ENCODE measurements around the gene THRB.

DNA sequence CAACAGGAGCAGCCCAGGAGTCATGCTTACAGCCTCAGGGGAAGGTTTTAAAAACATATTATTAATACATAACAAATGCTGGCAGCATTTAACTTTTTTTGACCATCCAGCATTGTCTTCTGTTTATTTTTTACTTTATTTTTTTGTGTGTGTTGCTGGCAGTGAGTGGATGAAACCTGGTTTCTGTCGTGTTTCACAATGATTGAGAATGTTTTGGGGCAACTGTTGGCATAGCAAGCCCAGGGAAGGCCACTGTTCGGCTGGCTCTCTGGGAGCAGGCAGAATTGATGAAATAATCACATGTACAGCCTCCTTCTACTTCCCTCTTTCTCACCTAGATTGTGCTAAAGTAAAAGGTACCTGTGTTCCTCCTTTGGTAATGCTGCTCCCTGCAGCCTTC is 359.4 kb downstream of the THRB start:
- TF ChIP-seq JUND (IDR thresholded peaks at IDR 0.05; ENCODE audit: borderline replicate concordance, low read depth, low read length) = no peak
- TF ChIP-seq JUND (tag; IDR thresholded peaks at IDR 0.05; ENCODE audit: borderline replicate concordance, low read depth, low read length) = no peak
- no peak for TF ChIP-seq HDAC2 (IDR thresholded peaks at IDR 0.05)
- no peak for TF ChIP-seq POLR2A (conservative IDR thresholded peaks at IDR 0.05)
- TF ChIP-seq, protein P1, sequence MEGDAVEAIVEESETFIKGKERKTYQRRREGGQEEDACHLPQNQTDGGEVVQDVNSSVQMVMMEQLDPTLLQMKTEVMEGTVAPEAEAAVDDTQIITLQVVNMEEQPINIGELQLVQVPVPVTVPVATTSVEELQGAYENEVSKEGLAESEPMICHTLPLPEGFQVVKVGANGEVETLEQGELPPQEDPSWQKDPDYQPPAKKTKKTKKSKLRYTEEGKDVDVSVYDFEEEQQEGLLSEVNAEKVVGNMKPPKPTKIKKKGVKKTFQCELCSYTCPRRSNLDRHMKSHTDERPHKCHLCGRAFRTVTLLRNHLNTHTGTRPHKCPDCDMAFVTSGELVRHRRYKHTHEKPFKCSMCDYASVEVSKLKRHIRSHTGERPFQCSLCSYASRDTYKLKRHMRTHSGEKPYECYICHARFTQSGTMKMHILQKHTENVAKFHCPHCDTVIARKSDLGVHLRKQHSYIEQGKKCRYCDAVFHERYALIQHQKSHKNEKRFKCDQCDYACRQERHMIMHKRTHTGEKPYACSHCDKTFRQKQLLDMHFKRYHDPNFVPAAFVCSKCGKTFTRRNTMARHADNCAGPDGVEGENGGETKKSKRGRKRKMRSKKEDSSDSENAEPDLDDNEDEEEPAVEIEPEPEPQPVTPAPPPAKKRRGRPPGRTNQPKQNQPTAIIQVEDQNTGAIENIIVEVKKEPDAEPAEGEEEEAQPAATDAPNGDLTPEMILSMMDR (IDR thresholded peaks at IDR 0.05 in 2 of 3, conservative IDR thresholded peaks at IDR 0.05 in 1 of 3; ENCODE audit: insufficient read depth in 2 of 3, low read depth in 1 of 3, low read length in 3 of 3) = no peak
- no peak for TF ChIP-seq NCOA2 (IDR thresholded peaks at IDR 0.05; ENCODE audit: partially characterized antibody in 2 of 2)
- no peak for TF ChIP-seq TEAD4 (IDR thresholded peaks at IDR 0.05; ENCODE audit: low read length)
- no peak for TF ChIP-seq TEAD4 (CRISPR knock-in tag; IDR thresholded peaks at IDR 0.05; ENCODE audit: borderline replicate concordance)
- TF ChIP-seq, protein P2, sequence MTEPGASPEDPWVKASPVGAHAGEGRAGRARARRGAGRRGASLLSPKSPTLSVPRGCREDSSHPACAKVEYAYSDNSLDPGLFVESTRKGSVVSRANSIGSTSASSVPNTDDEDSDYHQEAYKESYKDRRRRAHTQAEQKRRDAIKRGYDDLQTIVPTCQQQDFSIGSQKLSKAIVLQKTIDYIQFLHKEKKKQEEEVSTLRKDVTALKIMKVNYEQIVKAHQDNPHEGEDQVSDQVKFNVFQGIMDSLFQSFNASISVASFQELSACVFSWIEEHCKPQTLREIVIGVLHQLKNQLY (CRISPR knock-in tag; conservative IDR thresholded peaks at IDR 0.05) = no peak
- TF ChIP-seq ZNF232 (CRISPR knock-in tag; IDR thresholded peaks at IDR 0.05) = no peak
- TF ChIP-seq NR2C1 (IDR thresholded peaks at IDR 0.05) = no peak
- no peak for TF ChIP-seq NR2C1 (tag; IDR thresholded peaks at IDR 0.05)
- TF ChIP-seq ZNF274 (IDR thresholded peaks at IDR 0.05; ENCODE audit: borderline replicate concordance, low read depth, low read length) = no peak
- TF ChIP-seq, protein P3, sequence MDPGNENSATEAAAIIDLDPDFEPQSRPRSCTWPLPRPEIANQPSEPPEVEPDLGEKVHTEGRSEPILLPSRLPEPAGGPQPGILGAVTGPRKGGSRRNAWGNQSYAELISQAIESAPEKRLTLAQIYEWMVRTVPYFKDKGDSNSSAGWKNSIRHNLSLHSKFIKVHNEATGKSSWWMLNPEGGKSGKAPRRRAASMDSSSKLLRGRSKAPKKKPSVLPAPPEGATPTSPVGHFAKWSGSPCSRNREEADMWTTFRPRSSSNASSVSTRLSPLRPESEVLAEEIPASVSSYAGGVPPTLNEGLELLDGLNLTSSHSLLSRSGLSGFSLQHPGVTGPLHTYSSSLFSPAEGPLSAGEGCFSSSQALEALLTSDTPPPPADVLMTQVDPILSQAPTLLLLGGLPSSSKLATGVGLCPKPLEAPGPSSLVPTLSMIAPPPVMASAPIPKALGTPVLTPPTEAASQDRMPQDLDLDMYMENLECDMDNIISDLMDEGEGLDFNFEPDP (CRISPR knock-in tag; IDR thresholded peaks at IDR 0.05) = no peak

Data from K562 (cell line).